Cardiac muscle cell (in vitro differentiated cells and primary cell): Measurements from ENCODE around the gene ST3GAL3. TPM values are rescaled to one million over a fixed set of nuclear protein-coding genes. Genes with fewer than 3 reads are reported as not detected.

Experiments
- DNase-seq, 2 donors: peaks; one replicate each; pipeline versions ENCODE4 v3.0.0 to v3.0.0-alpha.2; 2010 to 2017; ENCODE audit warnings: low read depth in 1 of 2, low spot score in 1 of 2
- H3K27ac ChIP-seq: fragments of 200-600 bp; sonication (generic); 2 replicates; pipeline ENCODE4 v1.5.1; 2016
- H3K27me3 ChIP-seq: fragments of 200-600 bp; sonication (generic); 2 replicates; pipeline ENCODE4 v1.6.0; 2016; ENCODE audit warnings: control low read depth
- H3K36me3 ChIP-seq: fragments of 200-600 bp; sonication (generic); 2 replicates; pipeline ENCODE4 v1.5.1; 2016; ENCODE audit warnings: control low read depth
- H3K4me1 ChIP-seq: fragments of 200-600 bp; sonication (generic); 2 replicates; pipeline ENCODE4 v1.8.1; 2017; ENCODE audit warnings: low read depth, mild to moderate bottlenecking, mixed run types
- H3K4me3 ChIP-seq: fragments of 200-600 bp; sonication (generic); 2 replicates; pipeline ENCODE4 v1.5.1; 2016; ENCODE audit warnings: mild to moderate bottlenecking
- H3K9me3 ChIP-seq: fragments of 200-600 bp; sonication (generic); 2 replicates; pipeline ENCODE4 v1.5.1; 2017; ENCODE audit warnings: low read depth, mild to moderate bottlenecking, control low read depth
- polyA plus RNA-seq: library from polyadenylated mRNA; unstranded; fragments of >200 nt; fragmentation: Nextera tagmentation; extraction: Ambion mirVana; gene quantifications from 2 replicates; pipeline ENCODE4 v1.2.1, GENCODE V29; 2016
- total RNA-seq: library from RNA; depleted of rRNA; stranded (reverse); fragments of >200 nt; gene quantifications from 2 replicates; pipeline ENCODE4 v1.2.3, GENCODE V29; 2016
- TF ChIP-seq, protein P1 (sequence below): IDR thresholded peaks from 2 replicates; pipeline ENCODE4 v1.5.1; 2012; ENCODE audit warnings: low read depth, mild to moderate bottlenecking, low read length

Gene ST3GAL3
- total and polyA plus RNA-seq, 2 experiments from 2014 or later, result 34.7 to 35.7 TPM

GRCh38 chr1:43822040-43822690, 114.8 kb downstream of the ST3GAL3 start:
- no peaks in the 10 kb centered on the region for H3K9me3 ChIP-seq
- no peak overlapping the region for H3K27ac ChIP-seq
- DNase-seq, result peak in 1 of 2 donors; percentile 85
- H3K4me1 ChIP-seq, result peaks cover 12% of the 10 kb centered on the region
- H3K4me3 ChIP-seq, result no peak overlapping the region
- H3K27me3 ChIP-seq, result no peaks in the 10 kb centered on the region
- TF ChIP-seq, protein P1, sequence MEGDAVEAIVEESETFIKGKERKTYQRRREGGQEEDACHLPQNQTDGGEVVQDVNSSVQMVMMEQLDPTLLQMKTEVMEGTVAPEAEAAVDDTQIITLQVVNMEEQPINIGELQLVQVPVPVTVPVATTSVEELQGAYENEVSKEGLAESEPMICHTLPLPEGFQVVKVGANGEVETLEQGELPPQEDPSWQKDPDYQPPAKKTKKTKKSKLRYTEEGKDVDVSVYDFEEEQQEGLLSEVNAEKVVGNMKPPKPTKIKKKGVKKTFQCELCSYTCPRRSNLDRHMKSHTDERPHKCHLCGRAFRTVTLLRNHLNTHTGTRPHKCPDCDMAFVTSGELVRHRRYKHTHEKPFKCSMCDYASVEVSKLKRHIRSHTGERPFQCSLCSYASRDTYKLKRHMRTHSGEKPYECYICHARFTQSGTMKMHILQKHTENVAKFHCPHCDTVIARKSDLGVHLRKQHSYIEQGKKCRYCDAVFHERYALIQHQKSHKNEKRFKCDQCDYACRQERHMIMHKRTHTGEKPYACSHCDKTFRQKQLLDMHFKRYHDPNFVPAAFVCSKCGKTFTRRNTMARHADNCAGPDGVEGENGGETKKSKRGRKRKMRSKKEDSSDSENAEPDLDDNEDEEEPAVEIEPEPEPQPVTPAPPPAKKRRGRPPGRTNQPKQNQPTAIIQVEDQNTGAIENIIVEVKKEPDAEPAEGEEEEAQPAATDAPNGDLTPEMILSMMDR, result no peak
- H3K36me3 ChIP-seq, result no peaks in the 10 kb centered on the region

DNA sequence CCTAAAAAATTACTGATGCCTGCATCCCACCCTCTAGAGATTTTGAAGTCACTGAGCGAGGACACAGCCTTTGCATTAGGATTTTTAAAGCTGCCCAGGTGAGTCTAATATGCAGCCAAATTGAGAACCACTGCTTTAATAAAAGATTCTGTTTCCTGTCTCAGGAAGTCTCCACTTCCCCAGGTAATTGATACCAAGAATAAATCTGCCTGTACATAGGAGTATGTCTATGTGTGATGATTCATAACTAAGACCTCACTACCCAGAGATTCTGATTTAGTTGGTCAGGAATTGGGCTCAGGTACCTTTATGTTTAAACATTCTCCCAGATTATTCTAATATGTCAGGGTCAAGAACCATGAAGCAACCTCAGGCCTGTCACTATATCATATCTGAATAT, 117.5 kb downstream of the ST3GAL3 start:
- H3K4me1 ChIP-seq, result peaks cover 12% of the 10 kb centered on the region
- no peaks in the 10 kb centered on the region for H3K36me3 ChIP-seq
- no peak for DNase-seq
- no peak overlapping the region for H3K4me3 ChIP-seq
- TF ChIP-seq, protein P1, result no peak
- H3K9me3 ChIP-seq, result no peaks in the 10 kb centered on the region
- no peaks in the 10 kb centered on the region for H3K27me3 ChIP-seq
- H3K27ac ChIP-seq, result peak overlapping the region; percentile 24

- TF ChIP-seq, protein P1, result no peak
- no peak overlapping the region for H3K27ac ChIP-seq
- H3K36me3 ChIP-seq, result no peaks in the 10 kb centered on the region
- H3K9me3 ChIP-seq, result no peaks in the 10 kb centered on the region
- H3K4me1 ChIP-seq, result peaks cover 8% of the 10 kb centered on the region
- DNase-seq, result no peak
- no peaks in the 10 kb centered on the region for H3K27me3 ChIP-seq
- no peak overlapping the region for H3K4me3 ChIP-seq
Measured at GRCh38 chr1:43828574-43828973, 121.2 kb downstream of the ST3GAL3 start.

GRCh38 chr1:43830802-43831201, 123.5 kb downstream of the ST3GAL3 start:
- no peak for DNase-seq
- Histone ChIP-seq H3K9me3 (no peaks in the 10 kb centered on the region), H3K4me1 (no peaks in the 10 kb centered on the region), H3K27ac (no peak overlapping the region), H3K4me3 (no peak overlapping the region), H3K27me3 (no peaks in the 10 kb centered on the region), H3K36me3 (no peaks in the 10 kb centered on the region)
- TF ChIP-seq, protein P1, result no peak

GRCh38 chr1:43831851-43832250, 124.5 kb downstream of the ST3GAL3 start:
- no peaks in the 10 kb centered on the region for H3K36me3 ChIP-seq
- no peaks in the 10 kb centered on the region for H3K27me3 ChIP-seq
- H3K27ac ChIP-seq, result no peak overlapping the region
- no peak overlapping the region for H3K4me3 ChIP-seq
- no peak for DNase-seq
- no peaks in the 10 kb centered on the region for H3K9me3 ChIP-seq
- TF ChIP-seq, protein P1, result no peak
- H3K4me1 ChIP-seq, result peaks cover 9% of the 10 kb centered on the region
